GM18867 (cell line): Measurements from ENCODE around the gene LPP.

Experiments
- ATAC-seq: cut with Tn5 transposase; IDR thresholded peaks from one replicate; pipeline ENCODE4 v1.9.1; 2021; ENCODE audit warnings: mild to moderate bottlenecking, moderate library complexity; ENCODE audit not compliant: unreplicated experiment

LPP gene

DNA sequence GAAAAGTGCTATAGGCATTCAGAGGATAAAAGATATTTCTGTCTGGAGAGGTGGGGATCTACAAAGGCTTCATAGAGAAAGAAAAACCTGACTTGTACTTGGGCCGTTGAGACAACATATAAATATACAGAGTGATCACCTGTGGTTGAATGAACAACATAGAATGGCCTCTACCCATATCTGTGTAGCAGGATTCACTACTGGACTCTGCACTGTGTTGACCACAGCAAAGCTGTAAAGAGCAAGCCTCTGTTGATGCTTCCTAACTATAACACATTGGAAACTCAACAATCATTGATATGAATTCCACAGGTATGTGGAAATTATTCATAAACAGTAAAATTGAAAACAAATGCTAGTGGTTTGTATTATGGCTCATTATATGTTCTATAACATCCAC is 19.1 kb upstream of the LPP start:
- no peak for ATAC-seq

DNA sequence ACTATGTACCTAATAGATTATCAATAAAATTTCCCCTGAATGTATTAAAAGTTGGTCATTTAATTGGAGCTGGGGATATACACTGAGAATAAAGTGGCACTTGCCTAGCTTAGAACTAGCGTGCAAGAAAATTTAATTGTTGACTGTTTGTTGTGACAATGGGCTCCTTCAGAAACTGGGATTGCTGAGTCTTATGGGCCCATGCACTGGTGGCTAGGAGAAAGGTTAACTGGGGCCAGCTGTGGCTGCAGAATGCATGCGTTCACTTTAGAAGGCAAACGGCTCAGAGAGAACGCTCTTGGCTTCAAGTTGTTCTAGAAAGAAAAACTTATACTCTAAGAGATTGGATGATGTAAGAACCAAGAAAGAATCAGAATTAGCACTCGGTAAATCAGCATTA is 18.7 kb upstream of the LPP start:
- ATAC-seq: no peak

DNA sequence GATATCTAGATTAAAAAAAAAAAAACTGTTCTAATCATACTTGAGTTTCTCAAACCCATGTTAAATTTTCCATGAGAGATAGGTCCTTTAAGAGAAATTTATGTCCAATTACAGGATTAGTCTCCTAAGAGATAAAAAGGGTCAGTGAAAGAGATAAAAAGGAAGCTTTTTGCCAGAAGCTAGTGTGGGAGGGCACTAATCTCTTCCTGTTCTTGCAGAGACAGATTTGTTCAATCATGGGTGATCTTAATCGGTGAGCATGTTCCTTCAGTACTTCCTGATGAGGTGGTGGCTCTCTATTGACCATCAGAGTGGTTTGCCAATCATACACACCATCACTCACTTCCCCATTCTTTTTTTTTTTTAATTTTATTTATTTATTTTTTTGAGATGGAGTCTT is 16.9 kb upstream of the LPP start:
- no peak for ATAC-seq

DNA sequence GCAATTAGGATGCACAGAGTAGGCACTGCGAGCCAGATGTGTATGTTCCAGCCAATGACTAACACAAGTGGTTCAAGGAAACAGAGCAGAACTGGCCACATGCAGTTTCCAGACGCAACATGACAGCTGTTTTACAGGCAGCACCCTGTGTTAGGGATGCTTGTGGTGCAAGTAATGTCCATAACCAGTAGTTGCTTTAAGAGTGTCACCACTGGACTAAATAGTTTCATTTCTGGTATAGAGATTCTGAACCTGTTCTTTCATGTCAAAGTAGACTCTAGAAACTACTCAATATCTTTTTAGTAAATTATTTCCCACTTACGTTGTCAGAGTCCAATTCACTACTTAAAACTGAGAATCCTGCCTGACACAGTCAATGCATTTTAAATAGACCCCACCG is 14.5 kb upstream of the LPP start:
- ATAC-seq: no peak

DNA sequence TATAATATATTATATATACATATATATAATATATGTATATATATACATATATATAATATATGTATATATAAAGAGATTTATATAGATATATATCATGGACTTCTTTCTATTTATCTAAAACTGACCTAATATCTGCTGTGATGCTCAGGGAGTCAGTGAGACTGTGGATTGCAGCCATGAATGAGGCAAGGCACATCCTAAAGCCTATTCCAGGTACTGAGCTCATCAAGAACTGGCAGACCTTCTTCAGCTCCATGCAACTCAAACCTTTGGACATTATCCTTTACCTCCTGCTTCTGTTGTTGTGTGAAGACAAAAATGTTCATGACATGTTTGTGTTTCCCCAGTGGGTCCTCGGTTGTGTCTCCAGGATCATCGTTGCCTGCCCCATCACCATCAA is 7.7 kb upstream of the LPP start:
- no peak for ATAC-seq

DNA sequence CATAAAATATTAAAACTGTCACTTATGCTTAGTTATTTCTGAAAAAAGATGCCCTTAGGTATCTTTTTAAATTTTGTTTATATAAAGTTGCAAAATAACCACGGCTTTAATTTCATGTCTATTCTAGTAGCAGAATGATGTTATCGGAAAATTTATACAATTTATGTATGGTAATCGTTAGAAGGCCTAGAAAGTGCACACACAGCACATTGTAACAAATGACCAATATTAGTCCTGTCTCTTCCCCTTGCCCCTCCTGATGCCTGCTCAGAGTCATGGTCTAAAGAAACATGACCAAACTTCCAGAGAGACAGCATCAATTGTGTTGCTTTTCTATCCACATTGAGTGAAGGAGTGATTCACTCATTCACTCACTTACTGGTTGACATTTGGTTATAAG is 6.2 kb upstream of the LPP start:
- no peak for ATAC-seq

DNA sequence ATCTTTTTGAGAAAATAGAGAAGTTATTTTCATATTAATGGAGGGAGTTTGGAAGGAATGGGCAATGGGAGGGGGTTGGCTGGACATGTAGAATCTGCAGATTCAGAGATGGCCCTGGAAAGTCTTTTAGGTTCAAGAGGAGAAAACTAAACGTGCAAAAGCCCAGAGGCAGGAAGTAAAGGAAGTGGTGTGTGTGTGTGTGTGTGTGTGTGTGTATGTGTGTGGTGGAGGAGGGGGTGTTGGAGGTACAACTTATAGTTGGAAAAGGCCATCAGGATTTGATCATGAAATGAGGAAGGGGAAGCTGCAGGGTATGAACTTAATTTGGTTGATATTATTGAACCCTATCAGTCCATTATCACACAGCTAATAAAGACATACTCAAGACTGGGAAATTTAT is 5.6 kb upstream of the LPP start:
- no peak for ATAC-seq

DNA sequence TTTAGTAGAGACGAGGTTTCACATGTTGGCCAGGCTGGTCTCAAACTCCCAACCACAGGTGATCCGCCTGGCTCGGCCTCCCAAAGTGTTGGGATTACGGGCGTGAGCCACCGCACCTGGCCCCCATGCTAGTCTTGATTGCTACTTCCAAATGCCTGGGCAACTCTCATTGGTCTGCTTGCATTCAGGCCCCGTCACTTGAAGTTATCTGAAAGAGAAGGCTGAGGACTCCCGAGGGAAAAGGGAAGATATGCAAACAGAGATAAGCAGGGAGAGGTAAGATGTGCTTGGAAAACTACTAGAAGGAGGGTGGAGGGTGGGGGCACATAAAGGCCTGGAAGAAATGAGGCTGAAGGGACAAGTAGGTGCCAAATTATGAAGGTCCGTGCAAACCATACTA is 4.4 kb upstream of the LPP start:
- ATAC-seq: no peak

DNA sequence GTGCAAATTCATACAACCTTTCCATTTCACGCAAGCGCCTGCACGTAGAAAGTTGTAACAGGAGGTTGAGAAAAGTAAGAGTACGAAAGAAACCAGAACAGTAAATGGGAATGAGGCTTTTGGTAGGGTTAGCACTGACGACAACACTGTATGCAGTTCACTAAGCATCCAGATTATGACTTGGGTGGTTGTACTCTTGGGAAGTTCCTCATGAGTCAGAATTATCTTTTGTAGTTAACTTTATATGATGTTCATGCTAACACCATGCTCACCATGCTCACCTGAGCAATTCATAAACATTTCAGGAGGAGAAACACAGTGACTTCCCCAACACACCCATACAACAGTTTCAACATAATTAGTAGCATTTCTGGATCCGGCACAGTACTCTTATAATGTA is 3.0 kb upstream of the LPP start:
- ATAC-seq: no peak

DNA sequence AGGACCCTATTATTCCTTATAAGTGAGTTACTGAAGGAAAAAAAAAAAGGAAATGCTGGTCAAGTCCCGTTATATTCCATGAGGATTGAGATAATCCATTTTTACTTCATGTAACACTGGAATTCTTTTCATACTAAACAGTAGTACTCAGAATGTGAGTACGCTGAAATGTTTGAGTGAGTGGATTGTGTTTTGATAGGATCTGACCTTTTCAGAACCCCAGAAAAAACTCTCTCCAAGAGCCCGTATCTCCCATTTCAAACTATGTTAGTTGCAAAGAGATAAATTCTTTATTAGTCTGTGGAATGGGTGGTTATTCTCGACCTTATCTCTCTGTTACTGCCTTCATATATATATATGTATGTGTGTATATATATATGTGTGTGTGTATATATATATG is 2.5 kb upstream of the LPP start:
- no peak for ATAC-seq

DNA sequence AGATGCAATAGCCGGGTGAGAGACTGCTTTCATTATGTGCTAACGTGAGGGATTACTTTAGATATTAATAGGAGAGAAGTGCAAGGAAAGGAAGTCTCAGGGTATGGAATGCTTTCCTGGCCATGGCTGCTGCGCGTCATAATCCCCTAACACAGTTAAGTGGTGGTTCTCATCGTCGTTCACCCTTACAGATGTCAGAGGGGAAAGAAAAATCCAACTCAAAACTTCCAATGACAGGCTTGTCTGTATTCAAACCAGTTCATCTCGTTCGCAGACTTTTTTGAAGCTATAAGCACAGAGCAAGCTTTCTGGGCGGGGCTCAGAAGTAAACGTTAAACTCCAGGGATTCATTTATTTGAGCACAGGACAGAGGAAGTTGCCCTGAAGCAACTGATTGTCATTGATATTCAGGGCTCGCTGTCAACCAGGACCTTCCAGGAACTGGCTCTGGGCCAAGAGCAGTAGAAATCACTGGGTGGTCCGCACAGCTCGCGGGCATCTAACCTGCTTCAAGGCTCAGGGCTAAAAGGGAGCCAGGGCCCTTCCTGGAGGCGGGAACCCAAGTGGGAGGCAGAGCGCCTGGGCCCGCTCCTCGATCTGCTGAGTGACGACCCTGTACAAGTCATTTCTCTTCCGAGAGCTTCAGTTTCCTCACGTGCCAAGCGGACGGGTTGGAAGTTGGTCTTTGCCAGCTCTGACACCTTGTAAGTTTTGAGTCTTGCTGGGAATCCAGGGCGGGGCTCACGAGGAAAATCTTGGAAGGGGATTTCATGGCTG is 1.1 kb upstream of the LPP start:
- no peak for ATAC-seq

DNA sequence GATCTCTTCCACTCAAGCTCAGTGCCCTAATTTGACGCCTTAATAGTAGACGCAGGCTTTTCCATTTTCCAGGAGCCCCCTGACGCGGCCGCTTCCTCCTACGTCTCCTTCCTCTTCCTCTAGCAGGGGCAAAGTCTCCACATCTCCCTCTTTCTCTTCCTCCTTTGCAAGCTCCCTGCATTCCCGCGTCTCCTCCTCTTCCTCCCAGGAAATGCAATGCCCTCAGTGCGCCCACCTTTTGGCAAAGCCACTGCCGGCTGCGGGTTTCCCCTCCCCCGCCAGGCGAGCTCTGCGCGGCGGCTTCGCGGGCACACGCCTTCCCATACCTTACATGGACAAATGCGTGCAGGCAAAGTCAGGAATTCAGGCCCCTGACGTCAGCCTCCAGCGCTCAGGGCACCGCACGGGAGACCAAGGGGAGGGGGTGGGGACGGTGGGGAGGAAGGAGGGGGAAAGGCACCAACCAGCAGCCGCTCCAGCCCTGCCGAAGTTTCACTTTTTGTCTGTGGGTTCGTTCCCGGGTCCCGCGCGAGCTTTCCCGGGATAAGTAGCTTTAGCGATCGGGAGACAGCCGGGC is 432 bp upstream of the LPP start:
- peak; percentile 19 for ATAC-seq

DNA sequence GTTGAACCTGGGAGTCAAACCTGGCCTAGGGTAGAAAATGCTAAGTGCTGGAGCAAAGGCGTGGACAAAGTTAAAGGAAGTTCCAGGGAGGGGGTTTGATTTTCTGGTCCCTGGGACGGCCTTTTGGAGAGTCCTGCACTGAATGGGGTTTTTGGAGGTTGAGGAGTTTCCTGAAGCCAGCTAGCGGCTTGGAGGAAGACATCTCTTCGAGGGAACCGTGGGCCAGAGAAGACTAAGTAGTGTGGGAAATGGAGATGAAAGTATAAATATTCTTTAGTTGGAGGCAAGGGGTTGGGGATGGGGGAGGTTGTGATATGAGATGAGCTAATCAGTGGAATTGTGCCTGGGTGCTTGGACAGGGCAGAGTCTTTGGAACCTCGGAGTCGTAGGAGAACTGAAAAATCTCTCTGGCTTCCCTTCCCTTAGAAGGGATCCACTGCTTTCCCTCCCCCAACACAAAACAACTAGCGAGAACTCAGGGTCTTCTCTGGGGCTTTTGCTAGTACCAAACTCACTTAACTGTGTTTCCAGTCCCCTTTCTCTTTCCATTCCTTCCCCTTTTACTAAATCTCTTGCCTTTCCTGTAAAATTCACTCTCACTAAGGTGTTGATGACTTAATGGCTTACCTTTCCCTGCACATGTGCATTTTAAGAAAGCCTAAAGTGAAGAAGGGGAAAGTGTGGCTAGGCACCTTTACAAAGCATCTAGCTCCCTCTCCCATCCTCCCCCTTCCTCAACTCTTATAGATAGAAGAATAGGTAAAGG is 1.0 kb downstream of the LPP start:
- ATAC-seq: no peak

DNA sequence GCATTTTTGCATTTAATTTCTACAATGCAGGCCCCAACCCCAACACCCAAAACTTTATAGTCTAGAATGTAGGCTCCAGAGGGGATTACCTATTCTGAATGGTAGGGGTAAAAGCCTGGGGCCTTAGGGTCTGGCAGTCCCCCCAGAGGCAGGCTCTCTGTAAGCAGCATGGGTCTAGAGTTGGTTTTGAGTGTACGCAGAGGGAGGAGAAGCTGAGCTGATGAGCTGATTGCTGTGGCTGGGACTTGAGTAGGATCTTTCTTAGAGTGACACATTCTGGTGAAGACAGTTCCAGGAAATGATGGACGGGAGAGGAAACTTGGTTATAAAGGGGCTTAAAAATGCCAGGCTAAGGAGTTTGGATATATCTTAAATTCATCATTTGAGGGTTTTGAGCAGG is 2.1 kb downstream of the LPP start:
- no peak for ATAC-seq

DNA sequence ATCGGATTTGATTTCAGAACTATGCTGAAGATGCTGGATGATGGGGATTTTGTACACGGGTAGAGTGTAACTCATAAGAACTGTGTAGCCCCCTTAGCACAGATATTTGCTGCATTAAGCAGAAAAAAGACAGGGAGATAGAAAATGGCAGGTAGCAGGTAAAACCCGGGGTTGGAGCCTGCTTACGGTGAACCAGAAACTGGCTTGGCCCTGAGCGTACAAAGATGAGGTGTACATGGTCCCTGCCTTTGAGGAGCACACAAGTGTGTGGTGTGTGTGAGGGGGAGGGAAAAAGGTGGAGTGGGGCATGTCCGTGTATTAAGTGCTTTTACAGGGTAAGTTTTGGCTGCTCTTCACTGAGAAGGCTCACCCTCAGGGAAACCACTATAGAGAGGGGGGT is 3.5 kb downstream of the LPP start:
- no peak for ATAC-seq

DNA sequence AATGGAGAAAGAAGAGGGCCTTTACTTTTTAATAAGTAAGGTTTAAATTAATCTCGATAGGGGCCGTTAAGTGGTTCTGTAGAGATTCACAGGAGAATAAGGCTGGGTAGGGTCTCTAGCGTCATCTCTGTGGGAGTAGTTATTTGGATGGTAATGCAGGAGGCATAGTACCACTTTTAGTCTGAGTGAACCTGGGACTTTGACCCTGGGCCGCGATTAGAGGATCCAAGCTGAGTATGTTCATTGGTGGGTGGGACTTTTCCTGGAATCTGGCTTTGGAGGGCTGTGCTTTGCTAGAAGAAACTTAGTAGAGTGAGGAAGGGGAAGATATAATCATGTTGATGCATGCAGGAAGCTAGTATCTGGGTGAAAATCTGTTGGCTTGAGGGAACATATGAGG is 4.0 kb downstream of the LPP start:
- no peak for ATAC-seq

DNA sequence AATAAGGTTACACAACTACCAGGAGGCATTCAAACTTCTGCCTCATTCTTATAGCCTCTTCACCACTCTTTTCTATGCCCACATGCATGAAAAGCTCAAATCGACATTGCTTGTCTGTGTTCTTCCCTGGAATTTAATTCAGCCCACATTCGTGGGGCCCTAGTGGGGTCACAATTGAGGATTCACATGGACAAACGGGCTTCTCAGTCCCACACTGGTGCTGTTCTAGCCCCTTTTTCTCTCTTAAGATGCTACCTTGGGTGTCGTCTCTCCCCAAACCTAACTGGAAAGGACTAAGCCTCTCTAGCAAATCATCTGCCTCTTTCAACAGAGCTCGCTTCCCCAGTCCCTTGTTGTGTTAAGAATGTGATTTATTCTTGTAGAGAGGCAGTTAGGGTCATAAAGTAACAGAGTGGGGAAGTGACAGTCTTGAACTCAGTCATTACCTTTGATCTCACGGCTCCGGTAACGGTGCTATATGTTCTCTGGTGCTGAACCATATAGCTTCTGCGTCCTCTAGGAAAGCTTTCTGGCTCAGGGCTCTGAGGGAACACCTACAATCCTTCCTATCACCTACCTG is 4.9 kb downstream of the LPP start:
- ATAC-seq: no peak

DNA sequence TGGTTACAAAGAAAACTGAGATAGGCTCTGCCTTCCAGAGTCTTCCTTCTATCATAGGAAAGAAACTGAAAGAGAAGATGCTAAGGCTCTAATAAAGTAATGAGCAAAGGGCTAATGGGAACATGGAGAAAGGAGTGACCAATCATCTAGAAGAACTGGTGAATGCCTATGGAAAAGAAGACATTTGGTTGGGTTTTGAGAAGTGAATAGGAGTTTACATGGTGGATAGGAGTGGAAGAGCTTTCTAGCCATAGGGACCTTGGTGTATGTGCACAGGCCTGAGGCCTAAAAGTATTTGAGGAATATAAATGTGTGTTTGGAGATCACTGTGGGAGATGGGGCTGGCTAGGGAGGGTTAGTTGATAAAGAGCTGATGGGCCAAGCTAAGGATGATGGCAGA is 6.8 kb downstream of the LPP start:
- no peak for ATAC-seq

DNA sequence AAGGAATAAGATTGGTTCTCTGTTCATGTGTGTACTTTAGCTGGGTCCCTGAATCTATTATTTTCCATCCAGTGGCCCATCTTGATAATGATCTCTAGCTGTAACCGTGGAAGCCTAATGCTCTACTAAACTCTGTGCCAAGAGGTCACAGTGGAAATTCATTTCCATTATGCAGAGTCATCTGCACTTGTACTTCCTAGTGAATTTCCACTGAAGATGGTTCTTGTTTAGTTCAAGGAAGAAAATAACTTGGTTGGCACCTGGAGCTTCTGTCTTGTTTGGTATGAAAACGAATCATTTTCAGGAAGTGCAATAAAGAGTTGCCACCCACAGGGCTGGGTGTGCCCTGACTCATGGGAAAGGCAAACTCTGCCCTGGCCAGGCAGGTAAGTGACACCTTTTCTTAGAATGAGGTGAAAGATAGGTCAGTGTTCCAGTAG is 10.3 kb downstream of the LPP start:
- no peak for ATAC-seq

DNA sequence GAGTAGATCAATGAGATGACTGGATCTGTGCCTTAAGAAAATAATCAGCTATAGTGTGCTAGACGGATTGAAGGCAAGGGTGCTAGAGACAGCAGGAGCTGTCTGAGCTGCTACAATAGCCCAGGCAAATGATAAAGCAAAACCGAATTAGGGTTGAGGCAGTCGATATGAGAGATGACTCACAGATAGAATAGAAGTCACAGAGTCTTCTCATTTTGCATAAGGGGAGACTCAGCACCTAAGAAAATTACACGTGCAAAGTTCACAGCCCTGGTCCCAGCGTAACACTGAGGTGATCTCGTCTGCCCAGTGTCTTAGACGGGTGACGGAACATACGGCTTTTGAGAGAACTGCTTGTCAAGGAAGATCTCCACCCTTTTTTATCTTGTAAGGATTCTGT is 11.6 kb downstream of the LPP start:
- no peak for ATAC-seq

DNA sequence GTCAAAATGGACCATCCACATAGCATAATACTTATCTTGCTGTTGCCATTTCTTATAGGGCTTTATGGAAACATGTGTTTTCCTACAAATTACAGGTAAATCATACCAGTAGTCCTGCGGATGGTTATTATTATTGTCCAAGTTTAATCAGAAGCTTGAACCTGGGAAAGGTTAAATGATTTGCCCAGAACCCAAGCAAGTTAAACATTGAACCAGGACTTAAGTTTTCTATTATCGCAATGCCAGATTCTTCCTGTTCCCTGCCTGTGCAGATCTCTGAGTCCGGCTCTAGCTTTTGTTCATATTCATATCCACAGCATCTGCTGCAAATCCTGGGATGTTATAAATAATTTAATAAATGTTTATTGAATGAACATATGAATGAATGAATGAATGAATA is 12.5 kb downstream of the LPP start:
- no peak for ATAC-seq

DNA sequence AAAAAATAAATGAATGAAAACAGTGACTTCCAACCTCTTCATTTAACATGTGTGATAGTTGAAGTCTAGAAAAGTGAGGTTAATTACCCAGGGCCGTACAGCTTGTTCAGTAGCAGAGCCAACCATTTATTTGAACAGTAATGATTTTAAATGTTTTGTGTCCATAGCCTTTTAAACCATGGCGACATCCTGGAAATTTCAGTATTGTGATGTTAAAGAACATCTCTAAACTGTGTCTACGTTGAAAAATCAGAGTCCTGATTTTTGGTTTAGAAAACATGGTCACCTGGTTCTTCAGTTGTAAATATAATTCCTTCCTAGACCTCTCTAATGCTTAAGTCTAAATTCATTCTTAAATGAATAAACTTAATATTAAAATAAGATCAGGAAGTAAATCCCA is 14.2 kb downstream of the LPP start:
- no peak for ATAC-seq
